Measurements from ENCODE around the gene ALMS1. TPM values are rescaled to one million over a fixed set of nuclear protein-coding genes. Genes with fewer than 3 reads are reported as not detected.

Gene ALMS1
- total and polyA plus RNA-seq, 2 of the 8 experiments (the other 6 are each of a cell fraction or from before 2014, with no cell fraction given) = 21.8 to 45.6 TPM

DNA sequence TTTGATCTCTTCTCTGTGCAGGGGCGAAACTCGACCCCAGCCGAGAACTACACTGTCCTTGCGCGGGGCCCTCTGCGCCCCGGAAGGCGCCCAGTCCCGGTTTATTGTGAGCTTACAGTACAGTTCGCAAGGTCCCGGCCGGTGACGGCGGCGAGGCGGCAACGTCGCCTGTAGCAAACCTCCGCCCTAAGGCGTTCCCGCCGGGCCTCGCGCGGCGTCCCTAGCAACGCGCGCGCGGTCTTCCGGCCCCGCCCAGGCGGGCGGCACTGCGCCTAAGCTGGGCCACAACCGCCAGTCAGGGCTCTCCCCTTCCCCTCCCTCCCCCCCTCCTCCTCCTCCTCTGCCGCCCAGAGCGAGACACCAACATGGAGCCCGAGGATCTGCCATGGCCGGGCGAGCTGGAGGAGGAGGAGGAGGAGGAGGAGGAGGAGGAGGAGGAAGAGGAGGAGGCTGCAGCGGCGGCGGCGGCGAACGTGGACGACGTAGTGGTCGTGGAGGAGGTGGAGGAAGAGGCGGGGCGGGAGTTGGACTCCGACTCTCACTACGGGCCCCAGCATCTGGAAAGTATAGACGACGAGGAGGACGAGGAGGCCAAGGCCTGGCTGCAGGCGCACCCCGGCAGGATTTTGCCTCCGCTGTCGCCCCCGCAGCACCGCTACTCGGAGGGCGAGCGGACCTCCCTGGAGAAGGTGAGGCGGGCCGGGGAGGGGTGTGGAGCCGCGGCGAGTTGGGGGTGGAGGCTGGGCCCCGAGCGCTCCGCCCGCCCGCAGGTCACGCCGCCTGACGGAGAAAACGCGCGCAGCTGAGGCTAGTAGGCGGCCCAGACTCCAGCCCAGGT lies at the start of gene ALMS1 (continued):
- no peak for TF ChIP-seq MAFK (IDR thresholded peaks at IDR 0.05; ENCODE audit: low read depth, low read length)
- TF ChIP-seq TEAD4 (IDR thresholded peaks at IDR 0.05; ENCODE audit: low read depth, low read length) = no peak
- no peak for TF ChIP-seq RXRA (IDR thresholded peaks at IDR 0.05; ENCODE audit: insufficient read depth, low read depth, low read length)
- TF ChIP-seq RNF2 (IDR thresholded peaks at IDR 0.05; ENCODE audit: borderline replicate concordance, low read depth, low read length, missing control alignments, poor library complexity, severe bottlenecking) = no peak
